Measurements from ENCODE around the gene MMP14. TPM values are rescaled to one million over a fixed set of nuclear protein-coding genes. Genes with fewer than 3 reads are reported as not detected.

Gene MMP14
- total and polyA plus RNA-seq, 2 of the 13 experiments (the other 11 are each of a cell fraction or from before 2014, with no cell fraction given), result 5.2 to 9.8 TPM

- peak; percentile 95; the same call in 1 of the 2 replicates for TF ChIP-seq ZFP91 (CRISPR knock-in tag; IDR thresholded peaks at IDR 0.05; ENCODE audit: borderline replicate concordance)
- peak; percentile 73; the same call in 1 of the 3 replicates for TF ChIP-seq MXI1 (IDR thresholded peaks at IDR 0.05; ENCODE audit: borderline replicate concordance, low read depth, low read length)
- TF ChIP-seq ZNF878 (CRISPR knock-in tag; IDR thresholded peaks at IDR 0.05), result peak; percentile 86
- peak; percentile 80 for TF ChIP-seq POLR2AphosphoS5 (IDR thresholded peaks at IDR 0.05; ENCODE audit: low read depth, low read length)
- TF ChIP-seq HNRNPK (IDR thresholded peaks at IDR 0.05; ENCODE audit: low read depth, low read length, poor library complexity, severe bottlenecking), result peak; percentile 92
- TF ChIP-seq ZNF329 (CRISPR knock-in tag; IDR thresholded peaks at IDR 0.05; ENCODE audit: low read depth), result peak; percentile 86
- TF ChIP-seq ZNF597 (CRISPR knock-in tag; IDR thresholded peaks at IDR 0.05), result peak; percentile 91; the same call in 1 of the 2 replicates
- no peak for TF ChIP-seq CEBPZ (IDR thresholded peaks at IDR 0.05; ENCODE audit: low read length)
- peak; percentile 99 for TF ChIP-seq PAX8 (CRISPR knock-in tag; IDR thresholded peaks at IDR 0.05; ENCODE audit: borderline replicate concordance)
- TF ChIP-seq HMGXB3 (CRISPR knock-in tag; IDR thresholded peaks at IDR 0.05; ENCODE audit: borderline replicate concordance), result peak; percentile 85; the same call in 1 of the 2 replicates
- TF ChIP-seq RBAK (CRISPR knock-in tag; IDR thresholded peaks at IDR 0.05), result no peak
- TF ChIP-seq MAFF (IDR thresholded peaks at IDR 0.05; ENCODE audit: low read depth, low read length), result no peak
- peak; percentile 95 for TF ChIP-seq ZNF883 (CRISPR knock-in tag; IDR thresholded peaks at IDR 0.05; ENCODE audit: not compliant biosample characterization)
- no peak; the same call in 1 of the 2 replicates for TF ChIP-seq SOX13 (IDR thresholded peaks at IDR 0.05)
- peak in 1 of 2 experiments; percentile 74; a peak in 2 of 4 replicates for TF ChIP-seq SOX13 (CRISPR knock-in tag; conservative IDR thresholded peaks at IDR 0.05 in 1 of 2, IDR thresholded peaks at IDR 0.05 in 1 of 2)
- TF ChIP-seq TEF (CRISPR knock-in tag; IDR thresholded peaks at IDR 0.05), result peak; percentile 81; the same call in 1 of the 2 replicates
These were observed 35.0 kb downstream of the MMP14 start, which contains the start of gene LRP10 (continued) for GRCh38 chr14:22871224-22872032.
